ENCODE measurements around the gene MAP4K4. TPM values are rescaled to one million over a fixed set of nuclear protein-coding genes. Genes with fewer than 3 reads are reported as not detected.

MAP4K4 gene
- polyA plus RNA-seq, 3 donors, result 5.3 to 66.9 (median 8.7) TPM

- WGBS (ENCODE audit: insufficient coverage), result no CpG with 5 or more reads among the region's 4 CpGs
- no peaks in the 10 kb centered on the region for H3K27me3 Mint-ChIP-seq (ENCODE audit: low read depth in 3 of 3)
- H3K4me3 Mint-ChIP-seq, result no peak overlapping the region
- Histone ChIP-seq H3K27ac (ENCODE audit: low read depth in 1 of 2, low read length in 2 of 2) (no peak overlapping the region), H2AFZ (ENCODE audit: insufficient read depth, low read depth, low read length, poor library complexity, severe bottlenecking) (no peak overlapping the region), H4K20me1 (ENCODE audit: insufficient read depth, low read length) (peaks cover 97% of the 10 kb centered on the region), H3K79me2 (ENCODE audit: insufficient read depth, low read length) (peaks cover 49% of the 10 kb centered on the region), H3K9ac (ENCODE audit: insufficient read depth, low read length, poor library complexity, severe bottlenecking) (no peak overlapping the region), H3K9me3 (replicated peaks in 1 of 2; ENCODE audit: control insufficient read depth in 1 of 2, insufficient read depth in 1 of 2, low read length in 2 of 2) (no peaks in the 10 kb centered on the region), H3K36me3 (replicated peaks in 1 of 2; ENCODE audit: control insufficient read depth in 1 of 2, insufficient read depth in 2 of 2, low read length in 2 of 2) (peaks cover 29 to 41% of the 10 kb centered on the region in 2 donors), H3K4me3 (replicated peaks in 1 of 3; ENCODE audit: low read depth in 2 of 3, low read length in 3 of 3) (no peak overlapping the region), H3K27me3 (ENCODE audit: control insufficient read depth in 2 of 2, insufficient read depth in 2 of 2, low read length in 2 of 2) (no peaks in the 10 kb centered on the region), H3K4me1 (ENCODE audit: control insufficient read depth in 1 of 2, insufficient read depth in 2 of 2, low read length in 2 of 2) (peaks cover 0 to 20% of the 10 kb centered on the region in 2 donors), H3K4me2 (replicated peaks; ENCODE audit: extremely low read depth, low read length, poor library complexity, severe bottlenecking) (no peak overlapping the region)
- no peaks in the 10 kb centered on the region for H3K9me3 Mint-ChIP-seq
- H3K27ac Mint-ChIP-seq, result no peak overlapping the region
- DNase-seq, result no peak
- H3K4me1 Mint-ChIP-seq, result peaks cover 24% of the 10 kb centered on the region
- TF ChIP-seq CTCF (IDR thresholded peaks at IDR 0.05), result no peak
- intact Hi-C loops (cut with micrococcal nuclease), result loop anchor here in 1 of 2 donors (10.0 kb wide), 1 partner anchor 129 kb away; the partner anchor contains the start of gene MAP4K4
- peaks cover 29 to 49% of the 10 kb centered on the region in 2 donors for H3K36me3 Mint-ChIP-seq
Measured at GRCh38 chr2:101823859-101824258, 126.4 kb downstream of the MAP4K4 start.

DNA sequence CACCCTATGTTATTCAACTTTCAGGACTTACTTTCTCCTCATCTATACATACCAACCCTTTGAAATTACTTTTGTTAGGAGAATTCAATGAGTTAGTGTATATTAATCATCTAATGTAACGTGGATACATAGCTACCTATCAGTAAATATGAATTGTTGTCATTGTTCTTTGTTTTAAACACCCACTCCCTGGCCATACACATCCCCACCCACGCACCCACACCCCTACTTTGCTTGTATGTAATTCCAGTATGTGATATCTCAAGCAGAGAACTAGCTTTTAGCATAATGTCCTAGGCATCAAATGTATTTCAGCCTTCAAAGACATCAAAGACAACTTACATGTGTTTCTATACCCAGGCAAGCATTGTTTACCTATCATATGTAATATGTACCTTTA, 129.2 kb downstream of the MAP4K4 start:
- Histone ChIP-seq H3K27me3 (ENCODE audit: control insufficient read depth in 2 of 2, insufficient read depth in 2 of 2, low read length in 2 of 2) (no peaks in the 10 kb centered on the region), H4K20me1 (ENCODE audit: insufficient read depth, low read length) (peaks cover 97% of the 10 kb centered on the region), H3K4me1 (ENCODE audit: control insufficient read depth in 1 of 2, insufficient read depth in 2 of 2, low read length in 2 of 2) (peaks cover 0 to 20% of the 10 kb centered on the region in 2 donors), H2AFZ (ENCODE audit: insufficient read depth, low read depth, low read length, poor library complexity, severe bottlenecking) (no peak overlapping the region), H3K27ac (ENCODE audit: low read depth in 1 of 2, low read length in 2 of 2) (no peak overlapping the region), H3K9me3 (replicated peaks in 1 of 2; ENCODE audit: control insufficient read depth in 1 of 2, insufficient read depth in 1 of 2, low read length in 2 of 2) (no peaks in the 10 kb centered on the region), H3K36me3 (replicated peaks in 1 of 2; ENCODE audit: control insufficient read depth in 1 of 2, insufficient read depth in 2 of 2, low read length in 2 of 2) (peaks cover 54 to 69% of the 10 kb centered on the region in 2 donors), H3K79me2 (ENCODE audit: insufficient read depth, low read length) (peaks cover 21% of the 10 kb centered on the region), H3K4me2 (replicated peaks; ENCODE audit: extremely low read depth, low read length, poor library complexity, severe bottlenecking) (no peak overlapping the region), H3K9ac (ENCODE audit: insufficient read depth, low read length, poor library complexity, severe bottlenecking) (no peak overlapping the region), H3K4me3 (replicated peaks in 1 of 3; ENCODE audit: low read depth in 2 of 3, low read length in 3 of 3) (no peak overlapping the region)
- no peaks in the 10 kb centered on the region for H3K27me3 Mint-ChIP-seq (ENCODE audit: low read depth in 3 of 3)
- intact Hi-C loops (cut with micrococcal nuclease), result loop anchor here in 1 of 2 donors (10.0 kb wide), 1 partner anchor 132 kb away; the partner anchor contains the start of gene MAP4K4
- peaks cover 26% of the 10 kb centered on the region for H3K4me1 Mint-ChIP-seq
- H3K27ac Mint-ChIP-seq, result no peak overlapping the region
- no peaks in the 10 kb centered on the region for H3K9me3 Mint-ChIP-seq
- no peak overlapping the region for H3K4me3 Mint-ChIP-seq
- TF ChIP-seq CTCF (IDR thresholded peaks at IDR 0.05), result no peak
- H3K36me3 Mint-ChIP-seq, result peaks cover 58 to 77% of the 10 kb centered on the region in 2 donors
- DNase-seq, result no peak
- WGBS (ENCODE audit: insufficient coverage), result no CpG with 5 or more reads among the region's 2 CpGs
